HL-60 (cell line): Measurements from ENCODE around the gene SH3RF1.

ENCODE experiments used
- CTCF ChIP-seq: IDR thresholded peaks from one replicate; pipeline ENCODE4 v1.5.1; 2011; ENCODE audit warnings: low read length, control low read depth, inconsistent platforms; ENCODE audit not compliant: insufficient read depth
- POLR2AphosphoS5 ChIP-seq: IDR thresholded peaks from 2 replicates; pipeline ENCODE4 v1.6.1; 2012; ENCODE audit warnings: low read depth
- REST ChIP-seq: IDR thresholded peaks from 2 replicates; pipeline ENCODE4 v1.6.1; 2012; ENCODE audit warnings: low read depth; ENCODE audit not compliant: insufficient replicate concordance
- SPI1 ChIP-seq: IDR thresholded peaks from 2 replicates; pipeline ENCODE4 v1.6.1; 2012; ENCODE audit warnings: low read depth, mild to moderate bottlenecking, borderline replicate concordance

GRCh38 chr4:169156392-169156791 is 114.4 kb downstream of the SH3RF1 start:
- TF ChIP-seq REST (no peak), CTCF (no peak), POLR2AphosphoS5 (no peak), SPI1 (no peak)
